Non-pigmented ciliary epithelial cell (primary cell): ENCODE data around the gene FUT2.

ENCODE experiments used
- DNase-seq: peaks from one replicate; pipeline ENCODE4 v3.0.0-alpha.2; 2010; ENCODE audit warnings: low read depth

Gene FUT2

GRCh38 chr19:48751845-48752495 is 56.2 kb downstream of the FUT2 start:
- DNase-seq, result no peak

GRCh38 chr19:48752496-48753365 is 57.0 kb downstream of the FUT2 start, which contains the start of gene FUT1:
Gene FUT1, minus strand, starts transcription at chr19:48752641. Its CDS starts 1,360 bp downstream, at chr19:48751281.
- no peak for DNase-seq

GRCh38 chr19:48755084-48755641 is 59.4 kb downstream of the FUT2 start, which contains the start of gene FGF21:
Gene FGF21, plus strand, starts transcription at chr19:48755524. Its CDS starts 713 bp downstream, at chr19:48756237.
- DNase-seq, result no peak
